Hindlimb muscle (tissue), 1 donor: ENCODE data around the gene ADAM12. TPM values are rescaled to one million over a fixed set of nuclear protein-coding genes. Genes with fewer than 3 reads are reported as not detected.
"Not testable (repeated sequence)": the region's sequence is repeated elsewhere in the genome, so short reads cannot be mapped to it uniquely, and the experiment has no call there.

Experiments
- DNase-seq: peaks from one replicate; pipeline ENCODE4 v3.0.0-alpha.2; 2013
- polyA plus RNA-seq: library from polyadenylated mRNA; unstranded; fragments of 120-200 nt; gene quantifications from one replicate; pipeline ENCODE4 v1.2.1, GENCODE V29; 2013; ENCODE audit not compliant: insufficient read length

ADAM12 gene
- polyA plus RNA-seq, 1 donor = 18.6 TPM

DNA sequence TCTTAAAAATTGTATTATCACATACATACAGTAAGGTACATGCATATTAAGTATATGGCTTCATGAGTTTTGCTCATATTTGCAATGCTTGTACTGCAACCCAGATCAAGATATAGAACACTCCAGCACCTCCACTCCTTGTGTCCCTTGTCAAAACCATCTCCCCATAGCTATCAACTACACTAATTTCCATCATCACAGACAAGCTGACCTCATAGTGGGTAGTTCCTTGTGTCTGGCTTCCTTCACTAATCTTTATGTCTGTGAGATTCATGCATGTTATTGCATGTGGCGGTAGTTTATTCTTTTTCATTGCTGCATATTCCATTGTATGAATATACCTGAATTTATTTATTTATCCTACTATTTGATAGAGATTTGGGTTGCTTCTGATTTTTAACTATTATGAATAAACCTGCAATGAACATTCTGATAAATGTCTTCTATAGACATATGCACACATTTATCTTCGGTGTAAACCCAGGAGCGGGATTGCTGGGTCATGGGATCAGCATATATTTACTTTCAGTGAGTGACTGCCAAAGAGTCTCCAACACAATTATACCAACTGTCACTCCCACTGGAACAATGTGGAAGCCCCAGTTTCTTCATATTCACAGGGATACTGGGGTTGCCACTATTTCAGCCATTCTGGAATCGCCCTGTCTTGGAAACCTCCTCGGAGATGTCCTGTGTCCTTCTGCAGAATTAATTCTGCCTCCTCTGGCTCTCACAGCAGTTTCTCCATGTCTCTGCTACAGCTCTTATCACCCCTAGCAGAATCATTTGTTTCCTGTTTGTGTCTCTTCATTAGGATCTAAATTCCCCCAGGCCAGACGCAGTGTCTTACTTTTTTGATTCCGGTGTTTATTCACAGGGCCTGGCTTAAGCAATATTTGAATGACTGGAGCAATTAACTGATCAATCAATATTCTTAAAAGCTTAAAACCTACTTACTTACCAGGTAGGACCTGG, 14.7 kb upstream of the ADAM12 start:
- no peak for DNase-seq

DNA sequence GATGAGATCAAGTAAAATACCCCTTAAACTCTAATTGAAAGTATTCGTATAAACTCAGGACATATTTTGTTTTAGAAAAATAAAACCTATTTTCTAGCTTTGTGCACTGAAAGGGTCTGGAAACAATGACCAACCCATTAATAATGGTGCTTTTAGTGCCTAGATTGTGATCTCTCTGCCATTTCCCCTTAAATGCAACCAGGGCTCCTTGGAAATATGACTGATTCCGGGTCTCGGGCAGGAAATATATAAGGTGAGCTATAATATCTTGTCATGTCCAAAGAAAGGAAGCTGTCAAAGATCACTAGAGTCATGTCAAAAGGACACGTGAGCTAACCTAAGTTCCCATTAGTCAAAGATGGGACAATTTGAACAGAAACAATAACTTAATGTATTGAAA, 12.4 kb upstream of the ADAM12 start:
- DNase-seq = no peak

DNA sequence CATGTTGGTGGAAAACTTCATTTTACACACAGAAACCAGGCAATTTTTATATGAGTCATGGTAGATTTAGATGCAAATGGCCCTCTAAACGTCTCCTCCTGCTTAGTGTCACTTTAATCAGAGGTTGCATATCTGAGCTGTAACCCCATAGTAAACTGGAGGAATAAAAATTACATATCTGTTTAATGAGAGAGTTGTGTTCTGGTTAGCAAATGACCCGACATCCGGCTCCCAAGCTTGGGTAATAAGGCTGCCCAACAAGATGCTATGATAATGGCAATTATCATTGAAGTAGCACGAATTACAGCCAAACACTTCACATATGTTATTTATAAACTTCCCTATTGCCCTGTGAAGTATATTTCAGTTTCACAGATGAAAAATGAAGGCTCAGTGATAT, 10.6 kb upstream of the ADAM12 start:
- no peak for DNase-seq

DNA sequence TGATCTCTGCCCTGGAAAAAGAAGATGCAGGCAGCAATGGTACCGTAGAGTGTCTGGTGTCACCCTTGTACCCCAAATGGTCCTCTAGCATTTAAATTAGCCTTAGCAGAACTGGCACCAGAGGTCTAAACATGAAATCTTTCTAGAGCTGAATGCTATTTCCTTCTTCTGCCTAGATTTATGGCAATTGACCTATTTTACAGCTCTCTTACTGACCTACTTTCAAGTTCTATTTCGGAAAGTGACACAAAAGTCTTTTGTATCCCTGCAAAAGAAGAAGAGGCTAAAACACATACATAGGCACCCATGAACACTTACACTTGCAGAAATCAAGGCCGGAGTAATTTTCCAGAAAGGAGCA, 10.1 kb upstream of the ADAM12 start:
- DNase-seq = no peak

DNA sequence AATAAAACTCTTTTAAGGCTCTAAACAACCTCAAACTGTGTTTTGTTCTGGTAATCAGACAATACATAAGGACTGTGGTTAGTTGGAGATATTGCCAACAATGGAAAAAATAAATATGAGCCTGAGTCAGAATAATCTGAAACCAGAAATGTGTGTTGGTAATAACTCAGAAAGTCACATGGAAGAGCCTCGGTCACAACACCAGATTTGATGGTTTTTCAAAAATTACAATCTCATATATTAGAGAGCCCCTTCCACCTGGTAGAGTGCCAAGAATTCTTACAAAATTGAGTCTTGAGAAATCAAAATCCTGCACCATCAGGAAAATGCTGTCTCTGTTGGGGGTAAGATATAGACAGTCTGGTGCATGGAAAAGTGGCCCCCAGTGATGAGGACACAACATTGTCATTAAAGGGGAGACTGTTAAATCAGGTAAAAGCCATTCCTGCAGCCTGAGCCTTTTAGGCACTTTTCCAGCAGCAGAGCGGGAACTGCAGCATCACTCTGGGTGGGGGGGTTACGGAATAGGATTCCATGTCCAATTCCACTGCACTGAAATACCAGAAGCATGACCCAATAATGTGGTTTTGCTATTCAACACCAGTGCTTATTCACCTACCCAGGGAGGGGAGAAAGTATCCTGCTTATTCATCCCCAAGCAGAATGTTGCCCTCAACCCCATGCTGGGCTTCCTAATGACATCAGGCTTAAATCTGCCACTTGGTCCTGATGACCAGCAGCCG, 9.5 kb upstream of the ADAM12 start:
- peak; percentile 48 for DNase-seq

DNA sequence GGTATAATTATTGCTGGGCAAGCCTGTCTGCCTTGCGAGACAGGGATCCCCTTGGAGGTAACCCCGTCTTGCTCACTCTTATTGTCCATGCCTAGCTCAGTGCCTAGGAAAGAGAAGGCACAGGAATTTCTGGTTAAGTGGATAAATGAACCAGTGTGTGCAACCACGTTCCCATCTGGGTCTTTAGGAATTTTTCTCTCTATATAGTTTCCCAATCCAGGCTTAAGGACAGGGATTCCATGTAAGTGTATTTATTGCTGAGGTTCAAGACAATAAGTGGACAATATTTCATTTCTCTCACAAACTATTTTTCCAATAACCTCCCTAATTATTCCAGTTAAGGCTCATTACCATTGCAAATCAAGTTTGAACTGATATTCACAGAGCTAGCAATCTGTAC, 8.9 kb upstream of the ADAM12 start:
- DNase-seq = no peak

DNA sequence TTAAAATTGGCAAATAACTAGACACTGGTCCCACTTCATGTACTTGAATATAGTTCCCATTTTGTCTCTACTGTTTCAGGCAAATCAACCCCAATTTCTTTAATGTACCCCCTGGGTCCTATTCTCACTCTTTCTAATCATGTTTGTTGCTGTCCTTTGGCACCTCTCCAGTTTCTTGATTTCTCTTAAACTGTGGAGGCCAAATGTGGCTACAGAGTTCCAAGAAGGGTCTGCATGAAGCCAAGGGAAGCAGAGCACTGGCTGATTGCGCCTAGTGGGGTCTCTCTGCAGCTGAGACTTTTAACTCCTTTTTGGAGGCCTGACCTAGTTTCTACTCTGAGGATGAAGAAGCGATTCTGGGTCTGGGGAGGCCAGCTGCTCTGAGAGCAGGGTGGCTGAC, 6.7 kb upstream of the ADAM12 start:
- DNase-seq = peak; percentile 56

DNA sequence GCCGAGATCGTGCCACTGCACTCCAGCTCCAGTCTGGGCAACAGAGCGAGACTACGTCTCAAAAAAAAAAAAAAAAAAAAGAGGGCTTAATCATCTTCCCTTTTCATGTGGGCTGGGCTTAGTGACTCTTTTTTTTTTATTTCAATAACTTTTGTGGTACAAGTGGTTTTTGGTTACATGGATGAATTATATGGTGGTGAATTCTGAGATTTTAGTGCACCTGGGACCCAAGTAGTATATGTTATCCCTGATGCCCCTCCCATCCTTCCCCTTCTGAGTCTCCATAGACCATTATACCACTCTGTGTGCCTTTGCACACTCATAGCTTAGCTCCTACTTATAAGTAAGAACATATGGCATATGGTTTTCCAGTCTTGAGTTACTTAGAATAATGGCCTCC, 4.8 kb upstream of the ADAM12 start:
- no peak for DNase-seq

DNA sequence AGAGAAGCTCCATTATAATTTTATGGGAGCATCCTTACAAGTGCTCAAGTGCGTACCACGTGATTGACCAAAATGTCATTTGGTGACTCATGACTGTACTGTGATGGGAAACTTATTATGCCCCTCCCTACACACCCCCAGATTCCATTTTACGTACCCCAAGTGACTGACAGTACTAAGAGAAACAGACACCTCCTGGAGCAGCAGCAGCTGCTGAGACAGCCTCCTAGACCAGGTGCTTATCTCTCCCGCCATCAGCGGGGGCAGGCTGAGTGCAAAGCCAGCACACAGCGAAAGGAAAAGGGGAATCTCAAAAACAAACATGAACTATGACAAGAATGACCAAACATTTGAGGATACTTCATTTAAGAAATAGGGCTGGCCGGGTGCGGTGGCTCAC, 4.2 kb upstream of the ADAM12 start:
- no peak for DNase-seq

DNA sequence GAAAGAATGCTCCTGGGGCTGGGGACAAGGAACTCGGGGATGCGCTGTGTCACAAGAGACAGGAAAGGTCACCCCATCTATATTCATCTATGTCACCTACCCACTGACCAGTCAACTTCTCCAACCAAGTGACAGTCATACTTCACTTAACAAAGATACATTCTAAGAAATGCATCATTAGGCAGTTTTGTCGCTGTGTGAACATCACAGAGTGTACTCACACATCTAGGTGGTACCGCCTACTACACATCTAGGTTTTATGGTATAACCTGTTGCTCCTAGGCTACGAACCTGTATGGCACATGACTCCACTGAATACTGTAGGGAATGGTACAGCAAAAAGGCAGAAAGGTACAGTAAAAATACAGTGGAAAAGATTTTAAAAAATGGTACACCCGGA, 3.8 kb upstream of the ADAM12 start:
- DNase-seq = no peak

DNA sequence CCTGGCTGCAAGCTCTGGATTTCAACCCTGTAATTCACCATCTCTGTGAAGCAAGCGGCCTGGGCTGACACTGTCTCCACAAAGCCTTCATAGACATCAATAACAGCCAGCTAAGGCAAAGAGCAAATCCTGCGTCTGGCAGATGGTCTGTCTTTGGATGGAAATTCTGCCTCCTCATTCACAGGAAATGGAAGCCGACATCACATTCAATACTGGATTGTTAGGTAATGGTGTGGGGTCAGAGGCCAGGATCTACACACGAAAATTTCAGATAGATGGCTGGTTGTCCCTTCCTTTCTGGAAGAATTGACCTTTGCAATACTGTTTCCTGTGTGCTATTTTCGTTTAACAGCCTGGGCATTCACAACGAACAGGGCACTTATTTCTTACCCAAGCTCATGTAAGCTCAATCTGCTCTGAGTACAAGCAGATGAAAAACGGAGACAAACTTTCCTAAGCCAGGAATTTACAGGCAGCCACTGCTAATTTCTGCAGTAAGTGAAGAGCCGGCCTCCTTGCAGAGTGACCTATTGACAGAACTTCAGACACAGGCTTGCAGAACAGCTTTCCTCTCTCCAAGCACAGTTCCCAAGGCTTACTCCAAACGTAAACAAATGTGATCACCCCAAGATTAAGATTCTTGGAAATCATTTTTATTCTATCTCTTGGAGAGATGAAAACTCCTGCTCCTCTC, 3.1 kb upstream of the ADAM12 start:
- peak; percentile 50 for DNase-seq

DNA sequence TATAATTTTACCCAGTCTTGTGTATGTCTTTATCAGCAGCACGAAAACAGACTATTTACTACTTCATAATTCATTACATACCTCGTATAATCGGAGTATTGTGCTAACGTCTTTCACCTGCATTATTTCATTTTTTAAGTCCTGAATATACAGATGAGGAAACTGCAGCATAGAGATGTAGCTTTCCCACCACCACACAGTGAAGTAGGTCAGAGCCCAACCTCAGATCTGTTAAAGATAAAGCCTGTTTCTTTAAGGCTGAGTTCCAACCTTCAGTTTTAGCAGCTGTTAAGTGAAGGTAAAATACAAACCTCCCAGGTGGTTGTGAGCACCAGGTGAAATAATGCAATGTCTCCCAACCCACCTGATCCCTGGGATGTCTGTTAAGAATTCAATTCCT, 2.0 kb upstream of the ADAM12 start:
- DNase-seq = no peak

DNA sequence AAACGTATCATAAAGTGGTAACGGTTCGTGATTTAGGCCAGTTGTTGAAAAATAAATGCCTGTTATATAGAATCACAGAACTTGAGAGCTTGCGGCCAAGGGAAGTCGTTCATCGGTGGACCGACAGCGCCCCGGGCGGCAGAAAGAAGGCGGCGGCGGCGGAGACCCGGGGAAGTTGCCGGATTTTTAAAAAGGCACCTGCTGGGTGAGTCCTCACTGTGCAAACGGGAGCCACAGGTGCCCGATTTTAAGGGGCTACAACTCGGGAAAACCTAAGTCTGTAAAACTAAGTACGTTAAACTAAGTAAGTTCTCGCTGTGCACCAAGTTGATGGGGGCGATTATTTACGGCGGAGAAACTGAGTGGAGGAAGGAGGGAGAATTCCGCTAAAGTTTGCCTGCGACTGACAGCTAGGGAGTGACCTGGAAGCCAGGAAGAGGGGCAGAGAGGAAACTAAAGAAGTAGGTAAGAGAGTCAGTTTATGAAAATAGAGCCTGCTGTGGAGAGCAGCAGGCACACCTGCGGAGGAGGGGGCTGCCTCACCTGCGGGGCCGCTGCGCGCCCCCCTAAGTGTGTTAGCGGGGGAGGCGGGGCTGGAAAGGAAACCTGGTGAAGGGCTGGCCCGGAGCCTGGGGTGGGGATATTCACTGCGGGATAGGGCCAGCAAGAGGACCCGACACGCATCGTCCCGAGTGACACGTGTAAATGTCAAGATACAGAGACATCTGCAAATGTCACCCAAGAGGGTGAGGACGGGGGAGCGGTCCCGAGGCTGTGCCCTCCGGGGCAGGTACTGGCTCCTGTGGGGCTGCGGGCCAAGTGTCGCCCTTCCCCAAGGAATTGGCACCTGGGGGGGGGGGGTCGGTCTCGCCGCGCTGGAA, 996 bp downstream of the ADAM12 start:
- peak; percentile 84 for DNase-seq

DNA sequence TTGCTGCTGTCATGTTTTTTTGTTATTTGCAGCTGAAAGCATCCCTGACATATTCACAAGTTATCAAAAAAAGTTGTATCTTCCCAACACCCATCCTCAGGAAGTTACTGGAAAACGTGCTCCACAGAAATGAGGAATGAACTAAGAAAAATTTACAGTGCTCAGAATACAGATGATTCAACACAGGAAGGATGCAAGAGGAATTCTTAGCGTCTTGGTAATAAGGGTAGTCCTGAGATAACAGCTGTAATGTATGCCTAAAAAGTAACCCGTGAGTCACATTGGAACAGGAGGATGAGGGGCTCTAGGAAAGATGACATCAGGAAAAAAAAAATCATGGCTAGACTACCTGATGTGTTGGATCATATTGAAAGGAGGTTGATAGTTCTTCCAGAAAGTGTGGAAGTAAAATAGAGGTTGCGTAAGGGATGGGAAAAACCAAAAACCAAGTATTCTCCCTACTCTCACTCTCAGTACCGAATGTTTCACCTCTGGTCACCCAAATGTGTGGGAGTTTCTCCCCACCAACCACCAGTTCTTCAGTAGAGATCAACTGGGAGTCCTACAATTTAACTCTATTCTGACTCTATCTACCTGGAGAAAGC, 3.9 kb downstream of the ADAM12 start:
- DNase-seq = no peak

DNA sequence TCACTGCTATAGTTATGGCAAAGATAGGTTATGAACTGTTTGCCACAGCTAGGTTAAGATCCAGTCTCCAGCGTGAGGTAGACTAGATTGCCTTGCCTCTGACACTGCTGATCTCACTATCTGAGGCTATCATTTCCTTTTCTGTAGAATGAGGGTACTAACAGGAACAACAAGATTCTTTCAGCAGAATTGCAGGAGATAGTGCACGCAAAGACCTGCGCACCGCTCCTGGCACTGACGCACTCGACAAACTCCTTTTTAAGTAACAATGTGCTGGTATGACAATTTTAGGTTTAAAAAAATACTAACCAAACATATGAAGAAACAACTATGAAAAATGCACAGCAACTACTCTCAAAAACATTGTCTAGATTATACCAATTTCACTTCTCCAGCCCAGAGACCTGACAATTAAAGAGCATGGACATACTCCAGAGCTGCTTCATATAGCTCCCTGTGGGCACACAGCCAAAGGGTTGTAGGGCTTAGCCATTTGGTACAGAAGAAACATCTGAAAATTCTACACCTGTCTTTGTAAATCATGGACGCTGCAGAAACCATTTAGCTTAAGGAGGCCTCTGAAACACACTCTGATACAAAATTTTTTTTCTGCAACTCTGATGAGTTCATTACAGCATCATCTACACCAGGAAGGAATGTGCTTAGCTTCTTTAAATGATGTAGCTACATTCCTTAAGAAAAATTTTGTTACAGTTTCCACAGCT, 7.8 kb downstream of the ADAM12 start:
- peak; percentile 26 for DNase-seq

DNA sequence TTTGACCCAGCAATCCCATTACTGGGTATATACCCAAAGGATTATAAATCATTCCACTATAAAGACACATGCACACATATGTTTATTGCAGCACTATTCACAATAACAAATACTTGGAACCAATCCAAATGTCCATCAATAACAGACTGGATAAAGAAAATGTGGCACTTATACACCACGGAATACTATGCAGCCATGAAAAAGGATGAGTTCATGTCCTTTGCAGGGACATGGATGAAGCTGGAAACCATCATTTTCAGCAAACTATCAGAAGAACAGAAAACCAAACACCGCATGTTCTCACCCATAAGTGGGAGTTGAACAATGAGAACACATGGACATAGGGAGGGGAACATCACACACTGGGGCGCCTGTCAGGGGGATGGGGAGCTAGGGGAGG, 9.1 kb downstream of the ADAM12 start:
- DNase-seq = not testable (repeated sequence)

DNA sequence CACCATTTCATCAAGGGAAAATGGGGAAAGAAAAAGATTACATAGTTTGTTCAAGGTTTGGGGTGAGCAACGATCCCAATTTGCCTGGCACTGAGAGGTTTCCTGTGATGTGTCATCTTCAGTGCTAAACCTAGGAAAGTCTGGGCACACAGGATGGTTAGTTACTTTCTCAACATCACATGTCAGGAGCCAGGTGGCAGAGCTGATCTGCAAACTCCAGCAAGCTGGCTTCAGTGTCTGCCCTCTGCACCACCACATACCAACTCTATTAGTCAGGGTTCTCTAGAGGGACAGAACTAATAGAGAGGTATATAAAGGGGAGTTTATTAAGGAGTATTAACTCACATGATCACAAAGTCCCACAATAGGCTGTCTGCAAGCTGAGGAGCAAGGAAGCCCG, 11.3 kb downstream of the ADAM12 start:
- DNase-seq = no peak

DNA sequence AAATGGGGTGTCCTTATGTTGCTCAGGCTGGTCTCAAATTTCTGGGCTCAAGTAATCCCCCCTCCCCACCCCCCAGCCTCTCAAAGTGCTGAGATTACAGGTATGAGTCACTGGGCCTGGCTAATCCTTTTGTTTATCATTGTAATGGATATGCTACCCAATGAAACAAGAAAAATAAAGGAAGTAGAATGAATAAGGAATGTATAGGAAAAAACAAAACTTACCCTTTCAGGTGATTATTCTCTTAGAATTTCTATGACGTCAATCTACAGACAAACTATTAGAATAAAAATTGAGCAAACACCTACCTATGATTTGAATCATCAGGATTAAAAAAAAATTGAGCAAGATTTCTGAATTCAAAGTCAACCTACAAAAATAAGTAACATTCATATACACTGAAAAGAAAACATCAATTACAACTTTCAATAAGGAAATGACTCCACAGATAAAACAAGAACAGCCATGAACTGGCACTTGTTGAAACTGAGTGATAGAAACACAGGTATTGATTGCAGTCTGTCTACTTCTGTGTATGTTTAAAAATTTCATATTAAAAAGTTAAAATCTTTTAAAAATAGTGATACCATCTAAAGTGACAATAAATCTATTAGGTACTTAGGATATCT, 12.2 kb downstream of the ADAM12 start:
- DNase-seq = no peak

DNA sequence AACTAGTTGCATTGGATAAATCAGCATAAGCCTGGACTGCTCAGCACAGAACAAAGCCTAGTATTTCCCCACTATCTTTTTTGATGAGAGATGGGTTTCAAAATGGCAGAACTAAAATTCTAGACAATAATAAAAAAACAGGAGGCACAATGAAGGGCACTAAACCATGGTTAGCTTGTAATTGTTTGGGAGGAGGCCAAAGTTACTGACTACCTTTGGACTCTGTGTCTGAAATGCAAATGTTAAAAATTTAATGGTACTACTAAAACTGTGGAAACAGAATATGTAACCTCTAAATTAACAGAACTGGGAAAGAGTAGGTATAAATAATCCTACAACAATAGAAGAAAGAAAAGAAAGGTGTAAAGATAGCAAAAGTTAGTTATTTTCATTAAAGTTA, 13.0 kb downstream of the ADAM12 start:
- DNase-seq = no peak

DNA sequence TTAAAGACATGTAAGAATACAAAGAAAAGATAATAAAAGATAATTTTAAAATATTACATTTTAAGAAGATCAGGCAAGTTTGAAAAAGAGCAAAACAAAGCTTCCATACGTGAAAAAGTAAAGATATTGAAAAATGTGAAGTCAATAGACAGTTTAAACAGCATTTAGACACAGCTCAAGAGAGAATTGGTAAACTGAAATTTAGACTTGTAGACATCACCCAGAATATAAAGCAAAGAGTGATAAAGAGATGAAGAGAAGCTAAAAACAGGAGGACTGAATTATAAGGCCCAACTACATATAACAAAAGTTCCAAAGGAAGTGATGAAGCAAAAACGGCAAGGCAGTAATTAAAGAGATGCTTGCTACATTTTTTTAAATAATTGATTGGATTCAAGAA, 13.8 kb downstream of the ADAM12 start:
- no peak for DNase-seq

DNA sequence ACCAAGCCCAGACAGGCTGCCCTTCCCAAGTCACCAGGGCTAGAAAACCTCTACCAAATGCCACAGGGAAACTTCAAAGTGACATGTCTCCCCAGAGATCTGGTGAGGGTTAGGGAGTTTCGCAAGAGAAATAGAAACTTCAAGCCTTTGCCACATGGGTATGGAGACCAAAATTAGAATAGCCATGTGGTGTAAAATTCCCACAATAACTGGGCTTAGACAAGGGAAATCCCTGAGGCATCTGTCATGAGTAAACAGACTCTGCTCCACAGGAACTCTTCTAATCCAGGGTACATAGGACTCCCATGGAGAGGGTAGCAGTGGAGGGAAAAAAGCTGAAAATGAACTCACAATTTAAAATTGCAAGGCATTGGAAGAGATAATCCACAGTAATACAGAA, 14.3 kb downstream of the ADAM12 start:
- DNase-seq = no peak
